VCaP (cell line): ENCODE data around the gene HELLS.

Experiments
- H3K27ac ChIP-seq: fragments of 450-650 bp; 2 replicates; pipeline ENCODE4 v1.5.1; 2017
- CTCF ChIP-seq: fragments of 450-650 bp; conservative IDR thresholded peaks from 2 replicates; pipeline ENCODE4 v1.5.1; 2017; ENCODE audit warnings: mild to moderate bottlenecking, moderate library complexity

Gene HELLS

DNA sequence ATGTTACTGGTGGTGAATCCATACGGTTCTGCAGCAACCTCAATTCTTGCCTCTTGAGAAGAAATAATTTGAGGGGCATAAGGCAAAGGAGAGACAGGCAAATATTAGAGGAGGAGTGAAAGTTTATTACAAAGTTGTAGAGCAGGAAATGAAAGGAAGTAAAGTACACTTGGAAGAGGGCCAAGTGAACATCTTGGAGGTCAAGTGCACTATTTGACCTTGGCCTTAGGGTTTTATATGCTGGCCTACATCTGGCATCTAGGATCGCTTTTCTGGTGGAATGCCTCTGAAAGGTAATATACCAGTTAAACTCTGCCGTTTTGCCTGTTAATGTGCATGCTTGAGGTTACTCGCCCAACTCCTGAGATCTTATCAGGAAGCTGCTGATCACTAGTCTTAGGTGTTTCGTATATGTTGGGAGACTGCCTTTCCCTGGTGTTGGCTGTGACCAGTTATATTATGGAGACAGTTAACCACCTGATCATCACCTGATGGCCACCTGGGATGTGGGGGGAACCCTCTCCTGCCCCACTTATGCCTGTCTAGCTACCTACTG lies 71.9 kb downstream of the HELLS start:
- H3K27ac ChIP-seq = no peak overlapping the region
- no peak for TF ChIP-seq CTCF

DNA sequence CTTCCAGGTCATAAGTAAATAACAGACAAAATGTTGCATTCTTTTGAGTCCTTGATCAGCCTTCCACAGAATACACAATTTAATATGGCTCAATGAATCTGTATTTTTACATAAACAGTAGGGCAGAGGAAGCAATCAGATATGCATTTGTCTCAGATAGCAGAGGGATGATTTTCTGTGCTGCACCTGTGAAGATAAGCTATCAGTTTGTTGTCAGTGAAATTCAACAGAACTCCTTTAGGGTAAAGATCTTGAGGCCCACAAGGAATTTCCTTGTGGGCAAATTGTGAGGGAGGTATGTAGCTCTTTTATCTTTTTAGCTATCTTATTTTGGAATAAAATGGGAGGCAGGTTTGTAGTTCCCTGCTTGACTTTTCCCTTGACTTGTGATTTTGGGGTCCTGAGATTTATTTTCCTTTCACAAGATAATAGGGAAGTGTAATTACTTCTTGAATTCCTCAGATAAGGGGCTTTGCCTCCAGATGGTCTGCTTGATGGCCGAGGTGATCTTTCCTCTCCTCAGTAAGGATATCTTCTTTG lies 77.1 kb downstream of the HELLS start:
- no peak overlapping the region for H3K27ac ChIP-seq
- TF ChIP-seq CTCF = no peak

- H3K27ac ChIP-seq = no peak overlapping the region
- TF ChIP-seq CTCF = no peak
Measured at GRCh38 chr10:94623572-94623971, 78.0 kb downstream of the HELLS start.

DNA sequence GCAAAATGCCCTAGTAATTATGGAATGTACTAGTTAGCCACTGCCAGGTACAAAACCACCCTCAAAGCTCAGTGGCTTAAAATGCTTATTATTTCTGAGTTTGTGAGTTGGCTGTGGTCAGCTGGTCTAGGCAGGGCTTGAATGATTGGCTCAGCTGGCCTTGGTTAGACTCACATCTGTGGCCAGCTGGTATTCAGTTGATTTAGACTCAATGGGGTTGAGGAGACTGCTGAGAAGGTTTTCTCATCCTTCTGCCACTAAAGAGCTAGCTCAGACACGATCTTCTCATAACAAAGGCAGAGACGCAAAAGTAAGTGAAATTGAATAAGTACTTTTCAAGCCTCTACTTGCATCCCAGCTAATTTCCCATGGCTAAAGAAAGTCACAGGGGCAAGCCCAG lies 80.9 kb downstream of the HELLS start:
- peak overlapping the region; percentile 64; the same call in 1 of the 2 replicates for H3K27ac ChIP-seq
- no peak for TF ChIP-seq CTCF

- TF ChIP-seq CTCF = no peak
- peak overlapping the region; percentile 64 for H3K27ac ChIP-seq
Measured at GRCh38 chr10:94627511-94627910, 81.9 kb downstream of the HELLS start.

- H3K27ac ChIP-seq = no peak overlapping the region
- peak; percentile 73 for TF ChIP-seq CTCF
Measured at GRCh38 chr10:94630017-94630688, 84.6 kb downstream of the HELLS start.

DNA sequence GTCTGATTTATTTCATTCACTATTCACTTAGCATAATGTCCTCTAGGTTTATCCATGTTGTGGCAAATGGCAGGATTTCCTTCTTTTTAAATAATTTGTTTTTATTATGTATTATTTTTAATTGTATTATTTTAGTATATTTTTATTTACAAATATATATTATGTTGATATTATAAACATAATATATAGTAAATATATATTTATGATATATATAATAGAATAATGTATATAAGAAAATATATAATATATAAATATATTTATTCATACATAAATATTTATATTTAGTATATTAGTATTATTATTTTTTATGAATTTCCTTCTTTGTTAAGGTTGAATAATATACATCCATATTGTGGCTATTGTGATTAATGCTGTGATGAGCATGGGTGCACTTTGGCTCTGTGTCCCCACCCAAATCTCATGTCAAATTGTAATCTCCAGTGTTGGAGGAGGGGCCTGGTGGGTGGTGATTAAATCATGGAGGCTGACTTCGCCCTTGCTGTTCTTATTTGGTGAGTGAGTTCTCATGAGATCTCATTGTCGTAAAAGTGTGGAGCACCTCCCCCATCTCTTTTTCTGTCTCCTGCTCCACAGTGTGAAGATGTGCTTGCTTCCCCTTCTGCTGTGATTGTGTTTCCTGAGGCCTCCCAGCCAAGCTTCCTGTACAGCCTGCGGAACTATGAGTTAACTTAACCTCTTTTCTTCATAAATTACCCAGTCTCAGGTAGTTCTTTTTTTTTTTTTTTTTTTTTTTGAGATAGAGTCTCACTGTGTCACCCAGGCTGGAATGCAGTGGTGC lies 85.7 kb downstream of the HELLS start:
- H3K27ac ChIP-seq = no peak overlapping the region
- no peak for TF ChIP-seq CTCF
